ENCODE results near the gene IRS2.

DNA sequence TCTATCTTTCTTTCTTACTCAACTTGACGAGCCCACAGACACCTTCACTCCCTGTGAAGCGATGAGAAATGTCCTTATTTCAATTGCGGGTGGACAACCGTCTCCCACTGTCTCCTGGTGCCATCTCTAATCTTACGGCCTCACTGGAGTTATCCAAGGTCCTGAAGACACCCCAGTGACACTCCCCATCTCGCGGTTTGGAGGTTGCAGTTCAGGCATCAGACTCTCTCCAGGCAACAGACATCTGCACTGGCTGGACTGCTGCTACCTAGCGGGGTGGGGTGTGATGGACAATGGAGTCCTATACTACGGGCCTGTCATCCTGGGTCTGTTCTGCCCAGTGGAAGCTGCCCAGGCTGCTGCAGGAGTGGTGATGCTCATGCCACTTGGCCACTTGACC lies 18.3 kb upstream of the IRS2 start:
- no peak for TF ChIP-seq YY1 (IDR thresholded peaks at IDR 0.05; ENCODE audit: extremely low read depth, insufficient replicate concordance, low read depth, low read length)
- no peak for TF ChIP-seq EGR1 (IDR thresholded peaks at IDR 0.05; ENCODE audit: low read depth)
- TF ChIP-seq SIN3A (IDR thresholded peaks at IDR 0.05; ENCODE audit: low read depth): no peak
- TF ChIP-seq, protein P1, sequence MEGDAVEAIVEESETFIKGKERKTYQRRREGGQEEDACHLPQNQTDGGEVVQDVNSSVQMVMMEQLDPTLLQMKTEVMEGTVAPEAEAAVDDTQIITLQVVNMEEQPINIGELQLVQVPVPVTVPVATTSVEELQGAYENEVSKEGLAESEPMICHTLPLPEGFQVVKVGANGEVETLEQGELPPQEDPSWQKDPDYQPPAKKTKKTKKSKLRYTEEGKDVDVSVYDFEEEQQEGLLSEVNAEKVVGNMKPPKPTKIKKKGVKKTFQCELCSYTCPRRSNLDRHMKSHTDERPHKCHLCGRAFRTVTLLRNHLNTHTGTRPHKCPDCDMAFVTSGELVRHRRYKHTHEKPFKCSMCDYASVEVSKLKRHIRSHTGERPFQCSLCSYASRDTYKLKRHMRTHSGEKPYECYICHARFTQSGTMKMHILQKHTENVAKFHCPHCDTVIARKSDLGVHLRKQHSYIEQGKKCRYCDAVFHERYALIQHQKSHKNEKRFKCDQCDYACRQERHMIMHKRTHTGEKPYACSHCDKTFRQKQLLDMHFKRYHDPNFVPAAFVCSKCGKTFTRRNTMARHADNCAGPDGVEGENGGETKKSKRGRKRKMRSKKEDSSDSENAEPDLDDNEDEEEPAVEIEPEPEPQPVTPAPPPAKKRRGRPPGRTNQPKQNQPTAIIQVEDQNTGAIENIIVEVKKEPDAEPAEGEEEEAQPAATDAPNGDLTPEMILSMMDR (IDR thresholded peaks at IDR 0.05 in 2 of 3, conservative IDR thresholded peaks at IDR 0.05 in 1 of 3; ENCODE audit: borderline replicate concordance in 1 of 3, insufficient read depth in 1 of 3, low read depth in 2 of 3, low read length in 2 of 3): no peak
- TF ChIP-seq, protein P2, sequence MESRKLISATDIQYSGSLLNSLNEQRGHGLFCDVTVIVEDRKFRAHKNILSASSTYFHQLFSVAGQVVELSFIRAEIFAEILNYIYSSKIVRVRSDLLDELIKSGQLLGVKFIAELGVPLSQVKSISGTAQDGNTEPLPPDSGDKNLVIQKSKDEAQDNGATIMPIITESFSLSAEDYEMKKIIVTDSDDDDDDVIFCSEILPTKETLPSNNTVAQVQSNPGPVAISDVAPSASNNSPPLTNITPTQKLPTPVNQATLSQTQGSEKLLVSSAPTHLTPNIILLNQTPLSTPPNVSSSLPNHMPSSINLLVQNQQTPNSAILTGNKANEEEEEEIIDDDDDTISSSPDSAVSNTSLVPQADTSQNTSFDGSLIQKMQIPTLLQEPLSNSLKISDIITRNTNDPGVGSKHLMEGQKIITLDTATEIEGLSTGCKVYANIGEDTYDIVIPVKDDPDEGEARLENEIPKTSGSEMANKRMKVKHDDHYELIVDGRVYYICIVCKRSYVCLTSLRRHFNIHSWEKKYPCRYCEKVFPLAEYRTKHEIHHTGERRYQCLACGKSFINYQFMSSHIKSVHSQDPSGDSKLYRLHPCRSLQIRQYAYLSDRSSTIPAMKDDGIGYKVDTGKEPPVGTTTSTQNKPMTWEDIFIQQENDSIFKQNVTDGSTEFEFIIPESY (IDR thresholded peaks at IDR 0.05; ENCODE audit: extremely low read depth, insufficient replicate concordance, low read length): no peak
- TF ChIP-seq POLR2A (IDR thresholded peaks at IDR 0.05; ENCODE audit: borderline replicate concordance, extremely low read depth, insufficient read depth, insufficient read length): no peak
- TF ChIP-seq ZNF274 (IDR thresholded peaks at IDR 0.05; ENCODE audit: low read depth, low read length): no peak
- no peak for TF ChIP-seq EZH2 (IDR thresholded peaks at IDR 0.05)
- TF ChIP-seq, protein P3, sequence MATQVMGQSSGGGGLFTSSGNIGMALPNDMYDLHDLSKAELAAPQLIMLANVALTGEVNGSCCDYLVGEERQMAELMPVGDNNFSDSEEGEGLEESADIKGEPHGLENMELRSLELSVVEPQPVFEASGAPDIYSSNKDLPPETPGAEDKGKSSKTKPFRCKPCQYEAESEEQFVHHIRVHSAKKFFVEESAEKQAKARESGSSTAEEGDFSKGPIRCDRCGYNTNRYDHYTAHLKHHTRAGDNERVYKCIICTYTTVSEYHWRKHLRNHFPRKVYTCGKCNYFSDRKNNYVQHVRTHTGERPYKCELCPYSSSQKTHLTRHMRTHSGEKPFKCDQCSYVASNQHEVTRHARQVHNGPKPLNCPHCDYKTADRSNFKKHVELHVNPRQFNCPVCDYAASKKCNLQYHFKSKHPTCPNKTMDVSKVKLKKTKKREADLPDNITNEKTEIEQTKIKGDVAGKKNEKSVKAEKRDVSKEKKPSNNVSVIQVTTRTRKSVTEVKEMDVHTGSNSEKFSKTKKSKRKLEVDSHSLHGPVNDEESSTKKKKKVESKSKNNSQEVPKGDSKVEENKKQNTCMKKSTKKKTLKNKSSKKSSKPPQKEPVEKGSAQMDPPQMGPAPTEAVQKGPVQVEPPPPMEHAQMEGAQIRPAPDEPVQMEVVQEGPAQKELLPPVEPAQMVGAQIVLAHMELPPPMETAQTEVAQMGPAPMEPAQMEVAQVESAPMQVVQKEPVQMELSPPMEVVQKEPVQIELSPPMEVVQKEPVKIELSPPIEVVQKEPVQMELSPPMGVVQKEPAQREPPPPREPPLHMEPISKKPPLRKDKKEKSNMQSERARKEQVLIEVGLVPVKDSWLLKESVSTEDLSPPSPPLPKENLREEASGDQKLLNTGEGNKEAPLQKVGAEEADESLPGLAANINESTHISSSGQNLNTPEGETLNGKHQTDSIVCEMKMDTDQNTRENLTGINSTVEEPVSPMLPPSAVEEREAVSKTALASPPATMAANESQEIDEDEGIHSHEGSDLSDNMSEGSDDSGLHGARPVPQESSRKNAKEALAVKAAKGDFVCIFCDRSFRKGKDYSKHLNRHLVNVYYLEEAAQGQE (IDR thresholded peaks at IDR 0.05; ENCODE audit: low read depth): peak; percentile 46
